ENCODE measurements around the gene EPHA7.

Gene EPHA7

DNA sequence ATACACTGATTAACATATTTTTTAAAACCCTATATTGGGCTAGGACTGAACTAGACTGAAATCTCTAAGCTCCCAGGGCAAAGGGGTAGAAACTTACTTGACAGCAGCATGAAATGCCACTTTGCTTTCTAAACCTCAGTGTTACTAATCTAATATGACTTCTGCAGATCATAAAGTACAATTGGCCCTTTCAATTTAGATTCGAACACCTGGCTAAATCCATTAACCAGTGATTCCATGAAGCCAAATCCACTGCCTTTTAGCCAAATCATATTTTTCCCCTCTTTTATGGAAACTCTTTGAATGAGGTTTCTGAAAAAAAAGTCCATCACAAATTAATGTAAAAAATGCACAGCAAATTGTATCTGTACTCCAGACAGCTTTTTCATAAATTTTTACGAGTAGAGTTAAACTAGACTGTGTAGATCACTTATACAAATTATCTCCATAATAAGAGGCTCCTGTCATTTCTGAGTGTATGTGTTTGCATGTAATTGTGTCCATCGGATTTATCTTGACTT, 25.7 kb downstream of the EPHA7 start:
- TF ChIP-seq, protein P1, sequence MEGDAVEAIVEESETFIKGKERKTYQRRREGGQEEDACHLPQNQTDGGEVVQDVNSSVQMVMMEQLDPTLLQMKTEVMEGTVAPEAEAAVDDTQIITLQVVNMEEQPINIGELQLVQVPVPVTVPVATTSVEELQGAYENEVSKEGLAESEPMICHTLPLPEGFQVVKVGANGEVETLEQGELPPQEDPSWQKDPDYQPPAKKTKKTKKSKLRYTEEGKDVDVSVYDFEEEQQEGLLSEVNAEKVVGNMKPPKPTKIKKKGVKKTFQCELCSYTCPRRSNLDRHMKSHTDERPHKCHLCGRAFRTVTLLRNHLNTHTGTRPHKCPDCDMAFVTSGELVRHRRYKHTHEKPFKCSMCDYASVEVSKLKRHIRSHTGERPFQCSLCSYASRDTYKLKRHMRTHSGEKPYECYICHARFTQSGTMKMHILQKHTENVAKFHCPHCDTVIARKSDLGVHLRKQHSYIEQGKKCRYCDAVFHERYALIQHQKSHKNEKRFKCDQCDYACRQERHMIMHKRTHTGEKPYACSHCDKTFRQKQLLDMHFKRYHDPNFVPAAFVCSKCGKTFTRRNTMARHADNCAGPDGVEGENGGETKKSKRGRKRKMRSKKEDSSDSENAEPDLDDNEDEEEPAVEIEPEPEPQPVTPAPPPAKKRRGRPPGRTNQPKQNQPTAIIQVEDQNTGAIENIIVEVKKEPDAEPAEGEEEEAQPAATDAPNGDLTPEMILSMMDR (IDR thresholded peaks at IDR 0.05): no peak

- TF ChIP-seq, protein P1 (IDR thresholded peaks at IDR 0.05): no peak
Observed at GRCh38 chr6:93392797-93393196, 26.6 kb downstream of the EPHA7 start.

GRCh38 chr6:93391965-93392364, 27.4 kb downstream of the EPHA7 start:
- TF ChIP-seq, protein P1 (IDR thresholded peaks at IDR 0.05): no peak

DNA sequence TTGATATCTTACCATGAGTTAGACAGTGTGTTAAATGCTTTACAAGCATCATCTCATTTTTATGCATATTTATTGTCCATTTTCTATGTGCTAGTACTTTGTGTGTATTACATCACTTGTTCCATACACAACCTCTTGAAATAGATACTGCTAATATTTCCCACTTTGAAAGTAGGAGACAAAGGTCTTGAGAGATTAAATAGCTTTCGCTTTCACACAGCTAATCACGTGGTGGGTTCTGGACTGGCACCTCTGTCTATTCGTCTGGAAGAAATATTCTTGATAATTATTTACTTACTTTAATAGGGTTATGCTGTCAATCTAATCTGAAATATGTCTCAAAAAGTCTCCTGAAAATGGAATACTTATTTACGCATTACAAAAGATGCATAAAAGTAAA, 30.2 kb downstream of the EPHA7 start:
- TF ChIP-seq, protein P1 (IDR thresholded peaks at IDR 0.05): no peak

GRCh38 chr6:93388070-93388469, 31.3 kb downstream of the EPHA7 start:
- TF ChIP-seq, protein P1 (IDR thresholded peaks at IDR 0.05): no peak

DNA sequence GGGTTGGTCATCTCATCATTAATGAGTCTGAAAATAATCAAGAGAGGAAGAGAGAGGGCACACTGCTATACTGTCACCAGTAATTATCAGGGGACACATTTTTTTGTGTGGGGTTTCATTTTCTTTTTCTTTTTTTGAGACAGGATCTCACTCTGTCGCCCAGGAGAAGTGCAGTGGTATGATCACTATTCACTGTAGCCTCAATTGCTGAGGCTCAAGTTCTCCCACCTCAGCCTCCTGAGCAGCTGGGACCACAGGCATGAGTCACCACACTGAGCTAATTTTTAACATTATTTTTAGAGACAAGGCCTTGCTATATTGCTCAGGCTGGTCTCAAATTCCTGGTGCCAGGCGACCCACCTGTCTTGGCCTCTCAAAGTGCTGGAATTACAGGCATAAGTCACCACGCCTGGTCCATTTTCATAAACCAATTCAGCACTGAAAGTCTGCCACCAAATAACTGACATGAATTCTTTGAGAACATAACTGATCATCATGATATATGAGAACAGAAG, 43.3 kb downstream of the EPHA7 start:
- TF ChIP-seq, protein P1 (IDR thresholded peaks at IDR 0.05): no peak

- TF ChIP-seq, protein P1 (IDR thresholded peaks at IDR 0.05): no peak
Observed at GRCh38 chr6:93373445-93373844, 45.9 kb downstream of the EPHA7 start.

DNA sequence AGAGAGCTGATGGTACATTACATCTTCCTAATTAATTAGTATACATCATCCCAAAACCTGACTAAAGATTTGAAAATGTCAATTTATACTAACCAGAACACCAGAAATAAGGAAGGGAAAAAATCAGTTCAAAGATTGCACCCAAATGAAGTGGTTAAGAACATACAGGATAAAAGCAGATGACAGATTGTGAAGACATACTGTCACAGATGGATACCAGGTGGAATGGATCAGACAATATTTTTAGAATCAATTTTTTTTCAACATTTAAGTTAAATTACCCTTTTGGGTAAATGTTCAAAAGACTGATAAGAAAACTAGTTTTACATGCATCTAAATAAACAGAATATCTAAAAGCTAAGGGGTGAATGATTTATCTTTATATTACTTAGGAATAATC, 47.6 kb downstream of the EPHA7 start:
- TF ChIP-seq, protein P1 (IDR thresholded peaks at IDR 0.05): no peak
